Activated CD8-positive, alpha-beta T cell treated with anti-CD3 and anti-CD28 coated beads for 36 hours (primary cell): ENCODE results near the gene OR8I2. TPM values are rescaled to one million over a fixed set of nuclear protein-coding genes. Genes with fewer than 3 reads are reported as not detected.
"Not testable (repeated sequence)": the region's sequence is repeated elsewhere in the genome, so short reads cannot be mapped to it uniquely, and the experiment has no call there.

Experiments
- ATAC-seq: fragments of 200-7000 bp; cut with Tn5 transposase; one replicate; pipeline ENCODE4 v1.10.0; 2021; ENCODE audit warnings: mild to moderate bottlenecking, moderate library complexity
- CTCF ChIA-PET: fragments of 350-600 bp; sonication (Branson Sonifier 250); formaldehyde crosslinking; loops from one replicate; lab custom pipeline; 2021; ENCODE audit warnings: antibody characterized with exemption; lab: Charles Lee
- POLR2A ChIA-PET: fragments of 350-600 bp; sonication (Branson Sonifier 250); formaldehyde crosslinking; loops from one replicate; lab custom pipeline; 2021; ENCODE audit warnings: antibody characterized with exemption; lab: Charles Lee
- DNase-seq: peaks from one replicate; pipeline ENCODE4 v3.0.0-alpha.2; 2020
- H3K27ac Mint-ChIP-seq: one replicate; pipeline ENCODE4 v1.8.0; 2021; ENCODE audit warnings: mild to moderate bottlenecking, mixed read lengths
- H3K27me3 Mint-ChIP-seq: one replicate; pipeline ENCODE4 v1.8.0; 2021; ENCODE audit warnings: mixed read lengths
- H3K36me3 Mint-ChIP-seq: one replicate; pipeline ENCODE4 v1.8.0; 2021; ENCODE audit warnings: low read depth, mixed read lengths
- H3K4me1 Mint-ChIP-seq: one replicate; pipeline ENCODE4 v1.8.0; 2021; ENCODE audit warnings: low read depth, mixed read lengths
- H3K4me3 Mint-ChIP-seq: one replicate; pipeline ENCODE4 v1.8.0; 2021; ENCODE audit warnings: mild to moderate bottlenecking, moderate library complexity, mixed read lengths
- H3K9me3 Mint-ChIP-seq: one replicate; pipeline ENCODE4 v1.8.0; 2021; ENCODE audit warnings: mixed read lengths
- CTCF ChIP-seq: fragments of 200-600 bp; IDR thresholded peaks from one replicate; pipeline ENCODE4 v1.8.0; 2022; ENCODE audit warnings: antibody characterized with exemption, mild to moderate bottlenecking
- intact Hi-C: fragments of 100-400 bp; cut with micrococcal nuclease; formaldehyde crosslinking; loops from one replicate; pipeline ENCODE4 v1.10.0; 2022
- total RNA-seq, 2 experiments: library from RNA; stranded (reverse); gene quantifications; one replicate each; pipeline ENCODE4 v1.2.3, GENCODE V29; 2021

The OR8I2 gene
- not detected for total RNA-seq

GRCh38 chr11:56093008-56093407 is at the start of gene OR8I2:
OR8I2 (plus strand) TSS chr11:56093308; CDS start chr11:56093308, 0 bp downstream.
- TF ChIP-seq CTCF, result no peak
- CTCF ChIA-PET, result no interaction called here
- no peak for ATAC-seq

DNA sequence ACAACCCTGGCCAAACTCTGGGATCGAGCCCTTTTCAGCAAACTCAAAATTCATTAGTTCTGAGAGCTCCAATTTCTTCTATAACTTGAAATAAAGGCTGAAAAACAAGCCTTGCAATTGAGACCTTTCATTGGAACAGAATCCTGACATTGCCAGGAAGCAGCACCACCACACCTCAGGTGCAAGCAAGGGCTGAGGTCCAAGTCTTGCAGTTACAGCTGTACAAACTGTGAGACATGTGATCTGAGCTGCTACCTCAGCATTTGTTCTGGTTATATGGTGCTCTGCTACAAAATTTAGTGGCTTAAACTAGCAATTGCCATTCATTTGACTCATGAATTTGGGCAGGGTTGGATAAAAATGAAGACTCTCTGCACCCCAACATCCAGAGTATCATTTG is 47.6 kb upstream of the OR8I2 start:
- POLR2A ChIA-PET, result no interaction called here
- TF ChIP-seq CTCF, result no peak

More at GRCh38 chr11:56093008-56093407, at the start of gene OR8I2:
- H3K4me3 Mint-ChIP-seq, result no peak within 1 kb of the TSS
- H3K27me3 Mint-ChIP-seq, result no peaks in the 10 kb centered on the region
- no peaks in the 10 kb centered on the region for H3K36me3 Mint-ChIP-seq
- intact Hi-C loops, result loop anchor here (10.0 kb wide), 1 partner anchor 58 kb away; no protein-coding TSS in a partner anchor
- no peaks in the 10 kb centered on the region for H3K4me1 Mint-ChIP-seq
- peaks cover 18% of the 10 kb centered on the region for H3K9me3 Mint-ChIP-seq
- POLR2A ChIA-PET, result no interaction called here
- H3K27ac Mint-ChIP-seq, result no peak within 1 kb of the TSS
- DNase-seq, result no peak

DNA sequence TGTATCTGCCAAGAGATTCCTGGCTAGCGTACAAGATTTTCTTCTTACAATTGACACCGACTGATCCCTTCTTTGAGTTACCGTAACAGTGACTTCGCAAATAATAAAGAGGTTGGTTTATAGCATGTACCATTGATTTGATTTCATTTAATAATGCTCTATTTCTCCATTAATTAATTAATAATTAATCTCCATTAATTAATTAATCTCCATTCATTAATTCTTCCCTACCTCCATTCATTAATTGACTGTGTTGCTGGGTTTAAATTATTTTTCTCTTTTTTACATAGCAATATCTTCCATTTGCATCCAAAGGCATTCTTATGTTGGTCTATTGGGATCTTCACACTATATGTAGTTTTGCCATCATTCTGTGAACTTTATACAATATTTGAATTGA is 44.6 kb upstream of the OR8I2 start:
- no peaks in the 10 kb centered on the region for H3K27me3 Mint-ChIP-seq
- intact Hi-C loops, result no loop called here
- H3K4me1 Mint-ChIP-seq, result no peaks in the 10 kb centered on the region
- ChIA-PET CTCF (no interaction called here), POLR2A (no interaction called here)
- DNase-seq, result no peak
- no peak overlapping the region for H3K4me3 Mint-ChIP-seq
- no peak overlapping the region for H3K27ac Mint-ChIP-seq
- no peak for ATAC-seq
- TF ChIP-seq CTCF, result no peak
- peaks cover 5% of the 10 kb centered on the region for H3K9me3 Mint-ChIP-seq
- H3K36me3 Mint-ChIP-seq, result no peaks in the 10 kb centered on the region

More for the DNA sequence above, 47.6 kb upstream of the OR8I2 start:
- intact Hi-C loops, result no loop called here
- Mint-ChIP-seq H3K27ac (no peak overlapping the region), H3K27me3 (no peaks in the 10 kb centered on the region), H3K36me3 (no peaks in the 10 kb centered on the region), H3K9me3 (peaks cover 14% of the 10 kb centered on the region), H3K4me1 (no peaks in the 10 kb centered on the region), H3K4me3 (no peak overlapping the region)
- CTCF ChIA-PET, result no interaction called here
- DNase-seq, result no peak
- ATAC-seq, result no peak

DNA sequence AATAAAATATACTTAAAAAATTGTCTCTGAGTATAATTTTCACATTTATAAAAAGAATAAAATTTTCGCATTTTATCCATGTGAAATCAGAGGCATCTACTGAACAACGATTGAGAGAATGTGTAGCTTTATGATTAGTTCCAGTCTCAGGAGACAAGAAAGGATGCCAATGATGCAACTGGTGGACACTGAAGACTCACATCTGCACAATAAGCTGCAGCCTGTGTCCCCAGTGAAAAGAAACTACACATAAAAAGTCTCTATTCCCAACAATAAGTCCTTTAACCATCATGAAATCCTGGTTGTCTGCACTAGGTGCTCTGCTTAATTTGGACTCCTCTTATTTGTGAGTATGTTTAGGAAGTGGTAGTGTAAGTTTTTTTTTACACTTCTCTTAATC is 43.6 kb upstream of the OR8I2 start:
- H3K27ac Mint-ChIP-seq, result no peak overlapping the region
- no peaks in the 10 kb centered on the region for H3K27me3 Mint-ChIP-seq
- DNase-seq, result no peak
- CTCF ChIA-PET, result no interaction called here
- intact Hi-C loops, result no loop called here
- H3K4me3 Mint-ChIP-seq, result no peak overlapping the region
- H3K4me1 Mint-ChIP-seq, result no peaks in the 10 kb centered on the region
- POLR2A ChIA-PET, result no interaction called here
- no peaks in the 10 kb centered on the region for H3K36me3 Mint-ChIP-seq
- TF ChIP-seq CTCF, result no peak
- no peak for ATAC-seq
- peaks cover 5% of the 10 kb centered on the region for H3K9me3 Mint-ChIP-seq

- intact Hi-C loops, H3K27ac Mint-ChIP-seq, H3K27me3 Mint-ChIP-seq, DNase-seq, CTCF ChIA-PET, H3K4me3 Mint-ChIP-seq, ATAC-seq, H3K36me3 Mint-ChIP-seq, POLR2A ChIA-PET, H3K4me1 Mint-ChIP-seq: not testable (repeated sequence)
- H3K9me3 Mint-ChIP-seq, result peaks cover 22% of the 10 kb centered on the region
Observed at GRCh38 chr11:56056366-56056765, 36.7 kb upstream of the OR8I2 start.

GRCh38 chr11:56057661-56058237 is 35.4 kb upstream of the OR8I2 start:
- H3K36me3 Mint-ChIP-seq, H3K27ac Mint-ChIP-seq, DNase-seq, POLR2A ChIA-PET, H3K4me3 Mint-ChIP-seq, CTCF ChIA-PET, H3K27me3 Mint-ChIP-seq, intact Hi-C loops, ATAC-seq, H3K4me1 Mint-ChIP-seq: not testable (repeated sequence)
- peaks cover 22% of the 10 kb centered on the region for H3K9me3 Mint-ChIP-seq

DNA sequence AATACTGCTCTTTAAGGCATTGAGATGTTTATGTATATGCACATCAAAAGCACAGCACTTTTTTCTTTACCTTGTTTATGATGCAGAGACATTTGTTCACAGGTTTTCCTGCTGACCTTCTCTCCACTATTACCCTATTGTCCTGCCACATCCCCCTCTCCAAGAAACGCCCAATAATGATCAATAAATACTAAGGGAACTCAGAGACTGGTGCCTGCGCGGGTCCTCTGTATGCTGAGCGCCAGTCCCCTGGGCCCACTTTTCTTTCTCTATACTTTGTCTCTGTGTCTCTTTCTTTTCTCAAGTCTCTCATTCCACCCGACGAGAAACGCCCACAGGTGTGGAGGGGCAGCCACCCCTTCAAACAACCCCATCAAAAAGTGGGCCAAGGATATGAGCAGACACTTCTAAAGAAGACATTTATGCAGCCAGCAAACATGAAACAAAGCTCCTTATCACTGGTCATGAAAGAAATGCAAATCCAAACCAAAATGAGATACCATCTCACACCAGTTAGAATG is 34.8 kb upstream of the OR8I2 start:
- H3K4me1 Mint-ChIP-seq, H3K27me3 Mint-ChIP-seq, intact Hi-C loops, H3K4me3 Mint-ChIP-seq, DNase-seq, H3K36me3 Mint-ChIP-seq, POLR2A ChIA-PET, H3K27ac Mint-ChIP-seq, CTCF ChIA-PET, ATAC-seq: not testable (repeated sequence)
- peaks cover 24% of the 10 kb centered on the region for H3K9me3 Mint-ChIP-seq
